Mesendoderm (in vitro differentiated cells): ENCODE results near the gene RIT2.

Experiments
- DNase-seq: peaks from one replicate; pipeline ENCODE4 v3.0.0; 2013
- H2AK5ac ChIP-seq: 2 replicates; pipeline ENCODE4 v1.6.1; 2013; ENCODE audit warnings: low read length, inconsistent platforms
- H2BK120ac ChIP-seq: 2 replicates; pipeline ENCODE4 v1.6.1; 2013; ENCODE audit warnings: low read depth, mild to moderate bottlenecking, low read length, moderate library complexity, mixed read lengths
- H2BK15ac ChIP-seq: replicated peaks from 2 replicates; pipeline ENCODE4 v1.6.1; 2013; ENCODE audit warnings: low read depth, mild to moderate bottlenecking, moderate library complexity
- H2BK5ac ChIP-seq: 2 replicates; pipeline ENCODE4 v1.6.1; 2013; ENCODE audit warnings: low read length, inconsistent platforms
- H3K18ac ChIP-seq: 2 replicates; pipeline ENCODE4 v1.6.1; 2013; ENCODE audit warnings: mild to moderate bottlenecking, low read length, mixed read lengths
- H3K23ac ChIP-seq: one replicate; pipeline ENCODE4 v1.6.1; 2013; ENCODE audit warnings: low read length
- H3K27ac ChIP-seq: 2 replicates; pipeline ENCODE4 v1.5.1; 2013; ENCODE audit warnings: low read depth, mild to moderate bottlenecking, inconsistent platforms, low read length, moderate library complexity
- H3K27me3 ChIP-seq: 2 replicates; pipeline ENCODE4 v1.6.1; 2013; ENCODE audit warnings: low read length, control low read depth, mild to moderate bottlenecking, inconsistent platforms; ENCODE audit not compliant: insufficient read depth, poor library complexity
- H3K36me3 ChIP-seq: 2 replicates; pipeline ENCODE4 v1.6.1; 2013; ENCODE audit warnings: low read length, inconsistent platforms; ENCODE audit not compliant: control insufficient read depth, insufficient read depth
- H3K4ac ChIP-seq: one replicate; pipeline ENCODE4 v1.6.1; 2013; ENCODE audit warnings: low read depth, mild to moderate bottlenecking, low read length, moderate library complexity
- H3K4me1 ChIP-seq: 2 replicates; pipeline ENCODE4 v1.6.1; 2013; ENCODE audit warnings: low read depth, low read length, inconsistent platforms; ENCODE audit not compliant: control insufficient read depth
- H3K4me2 ChIP-seq: 2 replicates; pipeline ENCODE4 v1.6.1; 2013; ENCODE audit warnings: low read length
- H3K4me3 ChIP-seq: 2 replicates; pipeline ENCODE4 v1.5.1; 2013; ENCODE audit warnings: mild to moderate bottlenecking, low read length
- H3K56ac ChIP-seq: one replicate; pipeline ENCODE4 v1.6.1; 2013; ENCODE audit warnings: low read length
- H3K79me1 ChIP-seq: 2 replicates; pipeline ENCODE4 v1.6.1; 2013; ENCODE audit warnings: low read length, inconsistent platforms
- H3K79me2 ChIP-seq: 2 replicates; pipeline ENCODE4 v1.6.1; 2013; ENCODE audit warnings: mild to moderate bottlenecking, low read length; ENCODE audit not compliant: control insufficient read depth, insufficient read depth
- H3K9ac ChIP-seq: 2 replicates; pipeline ENCODE4 v1.6.1; 2013; ENCODE audit warnings: low read length, inconsistent platforms
- H4K5ac ChIP-seq: one replicate; pipeline ENCODE4 v1.6.1; 2013; ENCODE audit warnings: low read length
- H4K8ac ChIP-seq: one replicate; pipeline ENCODE4 v1.6.1; 2013; ENCODE audit warnings: low read depth, mild to moderate bottlenecking, control low read depth, low read length, moderate library complexity
- WGBS: extraction: QIAGEN DNeasy Blood & Tissue Kit; methylation state at CpG from one replicate; pipeline ENCODE4 v1.1.7; 2013; ENCODE audit warnings: low lambda C conversion rate, missing lambda C conversion rate; ENCODE audit not compliant: insufficient coverage; ENCODE audit errors: extremely low coverage; 5-methylcytosine and 5-hydroxymethylcytosine counted together

Gene RIT2

GRCh38 chr18:42736074-42736473, 379.4 kb downstream of the RIT2 start:
- WGBS = no CpG with 5 or more reads among the region's 1 CpG

GRCh38 chr18:42734520-42734919, 381.0 kb downstream of the RIT2 start:
- no peaks in the 10 kb centered on the region for H3K79me2 ChIP-seq
- H3K23ac ChIP-seq = no peak overlapping the region
- no peaks in the 10 kb centered on the region for H3K27me3 ChIP-seq
- H2AK5ac ChIP-seq = peak overlapping the region; percentile 32
- H3K4me2 ChIP-seq = no peak overlapping the region
- H2BK15ac ChIP-seq = no peak overlapping the region
- no peak overlapping the region for H3K9ac ChIP-seq
- no peak overlapping the region for H4K5ac ChIP-seq
- H3K4ac ChIP-seq = peak overlapping the region; percentile 71
- peaks cover 6% of the 10 kb centered on the region for H3K4me1 ChIP-seq
- no peak for DNase-seq
- no peak overlapping the region for H3K4me3 ChIP-seq
- H2BK120ac ChIP-seq = no peak overlapping the region
- peak overlapping the region; percentile 2 for H3K56ac ChIP-seq
- H3K18ac ChIP-seq = peak overlapping the region; percentile 85
- no peak overlapping the region for H3K27ac ChIP-seq
- H3K36me3 ChIP-seq = no peaks in the 10 kb centered on the region
- peak overlapping the region; percentile 9 for H2BK5ac ChIP-seq
- H4K8ac ChIP-seq = no peak overlapping the region
- H3K79me1 ChIP-seq = peaks cover 2% of the 10 kb centered on the region
- WGBS = no CpG with 5 or more reads among the region's 3 CpGs

More at GRCh38 chr18:42736074-42736473, 379.4 kb downstream of the RIT2 start:
- H2AK5ac ChIP-seq = no peak overlapping the region
- no peaks in the 10 kb centered on the region for H3K36me3 ChIP-seq
- peak; percentile 21 for DNase-seq
- no peaks in the 10 kb centered on the region for H3K79me2 ChIP-seq
- peak overlapping the region; percentile 74 for H2BK120ac ChIP-seq
- peak overlapping the region; percentile 67 for H3K56ac ChIP-seq
- H2BK5ac ChIP-seq = peak overlapping the region; percentile 90
- peaks cover 2% of the 10 kb centered on the region for H3K79me1 ChIP-seq
- H3K4me1 ChIP-seq = peaks cover 6% of the 10 kb centered on the region
- peak overlapping the region; percentile 86 for H3K4ac ChIP-seq
- H3K4me3 ChIP-seq = no peak overlapping the region
- H3K4me2 ChIP-seq = no peak overlapping the region
- no peak overlapping the region for H3K9ac ChIP-seq
- peak overlapping the region; percentile 92 for H3K18ac ChIP-seq
- H2BK15ac ChIP-seq = peak overlapping the region; percentile 79
- H4K8ac ChIP-seq = no peak overlapping the region
- H3K27ac ChIP-seq = peak overlapping the region; percentile 57
- no peaks in the 10 kb centered on the region for H3K27me3 ChIP-seq
- H4K5ac ChIP-seq = no peak overlapping the region
- H3K23ac ChIP-seq = no peak overlapping the region

- Histone ChIP-seq H3K4ac (no peak overlapping the region), H2BK5ac (peak overlapping the region; percentile 46), H3K27ac (no peak overlapping the region), H3K4me1 (no peaks in the 10 kb centered on the region), H3K56ac (peak overlapping the region; percentile 59), H3K9ac (no peak overlapping the region), H2BK120ac (no peak overlapping the region), H3K4me3 (no peak overlapping the region), H4K8ac (no peak overlapping the region), H3K79me2 (no peaks in the 10 kb centered on the region), H3K36me3 (no peaks in the 10 kb centered on the region), H3K4me2 (no peak overlapping the region), H4K5ac (no peak overlapping the region), H3K23ac (no peak overlapping the region), H3K18ac (peak overlapping the region; percentile 84), H3K27me3 (no peaks in the 10 kb centered on the region), H3K79me1 (no peaks in the 10 kb centered on the region), H2BK15ac (no peak overlapping the region), H2AK5ac (no peak overlapping the region)
- peak; percentile 27 for DNase-seq
- no CpG with 5 or more reads among the region's 1 CpG for WGBS
Observed at GRCh38 chr18:42730272-42730671, 385.2 kb downstream of the RIT2 start.

- no CpG with 5 or more reads among the region's 6 CpGs for WGBS
- no peak overlapping the region for H2AK5ac ChIP-seq
Observed at GRCh38 chr18:42719221-42719620, 396.3 kb downstream of the RIT2 start.

GRCh38 chr18:42712065-42712464, 403.4 kb downstream of the RIT2 start:
- Histone ChIP-seq H3K36me3 (no peaks in the 10 kb centered on the region), H3K23ac (no peak overlapping the region), H3K4ac (no peak overlapping the region), H3K79me1 (no peaks in the 10 kb centered on the region), H4K8ac (no peak overlapping the region), H3K4me3 (no peak overlapping the region), H3K27ac (no peak overlapping the region), H2BK5ac (no peak overlapping the region), H4K5ac (no peak overlapping the region), H2AK5ac (no peak overlapping the region), H3K79me2 (no peaks in the 10 kb centered on the region), H3K56ac (no peak overlapping the region), H2BK15ac (no peak overlapping the region), H3K9ac (no peak overlapping the region), H2BK120ac (no peak overlapping the region), H3K18ac (no peak overlapping the region), H3K27me3 (no peaks in the 10 kb centered on the region), H3K4me2 (no peak overlapping the region), H3K4me1 (no peaks in the 10 kb centered on the region)
- no peak for DNase-seq
- no CpG with 5 or more reads among the region's 1 CpG for WGBS

More at GRCh38 chr18:42719221-42719620, 396.3 kb downstream of the RIT2 start:
- H3K56ac ChIP-seq = no peak overlapping the region
- no peaks in the 10 kb centered on the region for H3K4me1 ChIP-seq
- H2BK15ac ChIP-seq = no peak overlapping the region
- H3K27ac ChIP-seq = no peak overlapping the region
- no peak overlapping the region for H4K8ac ChIP-seq
- H4K5ac ChIP-seq = no peak overlapping the region
- no peaks in the 10 kb centered on the region for H3K27me3 ChIP-seq
- no peak overlapping the region for H2BK120ac ChIP-seq
- H2BK5ac ChIP-seq = no peak overlapping the region
- no peak overlapping the region for H3K23ac ChIP-seq
- no peaks in the 10 kb centered on the region for H3K36me3 ChIP-seq
- H3K9ac ChIP-seq = no peak overlapping the region
- no peak for DNase-seq
- H3K4me3 ChIP-seq = no peak overlapping the region
- H3K79me2 ChIP-seq = no peaks in the 10 kb centered on the region
- no peak overlapping the region for H3K4me2 ChIP-seq
- no peaks in the 10 kb centered on the region for H3K79me1 ChIP-seq
- H3K4ac ChIP-seq = no peak overlapping the region
- no peak overlapping the region for H3K18ac ChIP-seq

- no CpG with 5 or more reads among the region's 1 CpG for WGBS
Observed at GRCh38 chr18:42707080-42707479, 408.4 kb downstream of the RIT2 start.

More at GRCh38 chr18:42707080-42707479, 408.4 kb downstream of the RIT2 start:
- no peaks in the 10 kb centered on the region for H3K4me1 ChIP-seq
- no peaks in the 10 kb centered on the region for H3K79me2 ChIP-seq
- no peak overlapping the region for H3K27ac ChIP-seq
- no peak overlapping the region for H2BK15ac ChIP-seq
- H3K4ac ChIP-seq = no peak overlapping the region
- H4K5ac ChIP-seq = no peak overlapping the region
- H3K27me3 ChIP-seq = no peaks in the 10 kb centered on the region
- H2AK5ac ChIP-seq = no peak overlapping the region
- H3K18ac ChIP-seq = no peak overlapping the region
- H3K79me1 ChIP-seq = no peaks in the 10 kb centered on the region
- no peak overlapping the region for H3K4me2 ChIP-seq
- no peak overlapping the region for H2BK5ac ChIP-seq
- H3K4me3 ChIP-seq = no peak overlapping the region
- DNase-seq = no peak
- H2BK120ac ChIP-seq = no peak overlapping the region
- no peaks in the 10 kb centered on the region for H3K36me3 ChIP-seq
- H3K56ac ChIP-seq = no peak overlapping the region
- H3K23ac ChIP-seq = no peak overlapping the region
- no peak overlapping the region for H4K8ac ChIP-seq
- no peak overlapping the region for H3K9ac ChIP-seq
